Measurements from ENCODE around the gene IFT81. TPM values are rescaled to one million over a fixed set of nuclear protein-coding genes. Genes with fewer than 3 reads are reported as not detected.

Gene IFT81
- polyA plus RNA-seq, 3 donors: 0.39 to 0.97 (median 0.47) TPM

DNA sequence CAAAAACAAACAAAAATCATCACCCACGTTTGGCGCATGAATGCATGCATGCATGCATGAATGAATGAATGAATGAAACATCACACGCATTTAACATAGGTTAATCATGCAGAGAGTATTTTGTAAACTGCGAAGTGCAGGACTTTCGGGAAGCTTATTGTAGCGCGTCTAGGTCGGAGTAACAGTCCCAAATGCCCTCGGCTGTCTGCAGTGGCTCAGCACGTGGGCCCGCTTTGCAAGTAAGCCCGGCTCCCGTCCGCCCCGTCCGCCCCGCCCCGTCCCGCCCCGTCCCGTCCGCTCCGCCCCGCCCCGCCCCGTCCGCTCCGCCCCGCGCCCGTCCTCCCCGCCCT, 263 bp upstream of the IFT81 start:
- peak overlapping the region in 2 of 7 donors; percentile 53 to 90 for H3K27ac Mint-ChIP-seq
- Histone ChIP-seq H3K9ac (ENCODE audit: insufficient read depth, low read length, poor library complexity, severe bottlenecking) (no peak overlapping the region), H2AFZ (ENCODE audit: insufficient read depth, low read depth, low read length, poor library complexity, severe bottlenecking) (no peak overlapping the region), H4K20me1 (ENCODE audit: insufficient read depth, low read length) (no peaks in the 10 kb centered on the region), H3K79me2 (ENCODE audit: insufficient read depth, low read length) (no peaks in the 10 kb centered on the region), H3K9me3 (replicated peaks in 1 of 2; ENCODE audit: control insufficient read depth in 1 of 2, insufficient read depth in 1 of 2, low read length in 2 of 2) (no peaks in the 10 kb centered on the region), H3K4me1 (ENCODE audit: control insufficient read depth in 1 of 2, insufficient read depth in 2 of 2, low read length in 2 of 2) (peaks cover 18 to 33% of the 10 kb centered on the region in 2 donors), H3K27ac (ENCODE audit: low read depth in 1 of 2, low read length in 2 of 2) (no peak overlapping the region), H3K4me3 (replicated peaks in 1 of 3; ENCODE audit: low read depth in 2 of 3, low read length in 3 of 3) (peak overlapping the region in 1 of 3 experiments; percentile 88), H3K4me2 (replicated peaks; ENCODE audit: extremely low read depth, low read length, poor library complexity, severe bottlenecking) (peak overlapping the region; percentile 22), H3K27me3 (ENCODE audit: control insufficient read depth in 2 of 2, insufficient read depth in 2 of 2, low read length in 2 of 2) (no peaks in the 10 kb centered on the region), H3K36me3 (replicated peaks in 1 of 2; ENCODE audit: control insufficient read depth in 1 of 2, insufficient read depth in 2 of 2, low read length in 2 of 2) (no peaks in the 10 kb centered on the region)
- peaks cover 0 to 6% (median 0%) of the 10 kb centered on the region in 7 donors for H3K9me3 Mint-ChIP-seq
- peaks cover 0 to 7% (median 0%) of the 10 kb centered on the region in 3 donors for H3K27me3 Mint-ChIP-seq (ENCODE audit: low read depth in 3 of 3)
- peaks cover 23% of the 10 kb centered on the region for H3K4me1 Mint-ChIP-seq
- no peak for DNase-seq
- intact Hi-C loops (cut with micrococcal nuclease): loop anchor here (10.0 kb wide), 4 partner anchors 69 to 161 kb away; partner anchors contain the start of genes ATP2A2 (in 1 of the 2) and C12orf76 (in 1 of the 2)
- H3K4me3 Mint-ChIP-seq: peak overlapping the region; percentile 46 to 52
- no peaks in the 10 kb centered on the region for H3K36me3 Mint-ChIP-seq
- TF ChIP-seq, protein P1, sequence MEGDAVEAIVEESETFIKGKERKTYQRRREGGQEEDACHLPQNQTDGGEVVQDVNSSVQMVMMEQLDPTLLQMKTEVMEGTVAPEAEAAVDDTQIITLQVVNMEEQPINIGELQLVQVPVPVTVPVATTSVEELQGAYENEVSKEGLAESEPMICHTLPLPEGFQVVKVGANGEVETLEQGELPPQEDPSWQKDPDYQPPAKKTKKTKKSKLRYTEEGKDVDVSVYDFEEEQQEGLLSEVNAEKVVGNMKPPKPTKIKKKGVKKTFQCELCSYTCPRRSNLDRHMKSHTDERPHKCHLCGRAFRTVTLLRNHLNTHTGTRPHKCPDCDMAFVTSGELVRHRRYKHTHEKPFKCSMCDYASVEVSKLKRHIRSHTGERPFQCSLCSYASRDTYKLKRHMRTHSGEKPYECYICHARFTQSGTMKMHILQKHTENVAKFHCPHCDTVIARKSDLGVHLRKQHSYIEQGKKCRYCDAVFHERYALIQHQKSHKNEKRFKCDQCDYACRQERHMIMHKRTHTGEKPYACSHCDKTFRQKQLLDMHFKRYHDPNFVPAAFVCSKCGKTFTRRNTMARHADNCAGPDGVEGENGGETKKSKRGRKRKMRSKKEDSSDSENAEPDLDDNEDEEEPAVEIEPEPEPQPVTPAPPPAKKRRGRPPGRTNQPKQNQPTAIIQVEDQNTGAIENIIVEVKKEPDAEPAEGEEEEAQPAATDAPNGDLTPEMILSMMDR (IDR thresholded peaks at IDR 0.05): no peak
- WGBS (ENCODE audit: insufficient coverage): 2% methylated on average over 27 of the region's 32 CpGs

DNA sequence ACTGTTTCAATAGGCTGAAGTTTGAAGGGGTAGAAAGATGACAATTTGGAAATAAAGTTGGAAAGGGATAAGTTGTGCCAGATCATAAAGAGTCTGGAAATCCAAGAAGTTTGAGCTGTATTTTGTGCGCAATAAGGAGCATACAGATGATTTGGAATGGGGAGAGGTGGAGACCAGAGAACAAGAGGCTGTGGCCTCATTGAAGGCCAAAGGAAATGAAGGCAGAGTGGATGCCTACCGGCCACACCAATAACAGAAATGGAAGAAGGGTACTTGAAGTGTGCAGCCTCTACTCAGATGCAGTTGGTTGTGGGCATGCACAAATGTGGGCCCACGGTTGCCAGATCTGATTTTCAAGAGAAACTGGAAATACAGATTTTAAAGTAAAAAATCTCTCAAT, 2.4 kb downstream of the IFT81 start:
- Histone ChIP-seq H3K4me1 (ENCODE audit: control insufficient read depth in 1 of 2, insufficient read depth in 2 of 2, low read length in 2 of 2) (peaks cover 18 to 25% of the 10 kb centered on the region in 2 donors), H3K9ac (ENCODE audit: insufficient read depth, low read length, poor library complexity, severe bottlenecking) (no peak overlapping the region), H3K9me3 (replicated peaks in 1 of 2; ENCODE audit: control insufficient read depth in 1 of 2, insufficient read depth in 1 of 2, low read length in 2 of 2) (no peaks in the 10 kb centered on the region), H3K36me3 (replicated peaks in 1 of 2; ENCODE audit: control insufficient read depth in 1 of 2, insufficient read depth in 2 of 2, low read length in 2 of 2) (no peaks in the 10 kb centered on the region), H3K79me2 (ENCODE audit: insufficient read depth, low read length) (no peaks in the 10 kb centered on the region), H4K20me1 (ENCODE audit: insufficient read depth, low read length) (no peaks in the 10 kb centered on the region), H2AFZ (ENCODE audit: insufficient read depth, low read depth, low read length, poor library complexity, severe bottlenecking) (no peak overlapping the region), H3K4me2 (replicated peaks; ENCODE audit: extremely low read depth, low read length, poor library complexity, severe bottlenecking) (no peak overlapping the region), H3K27me3 (ENCODE audit: control insufficient read depth in 2 of 2, insufficient read depth in 2 of 2, low read length in 2 of 2) (no peaks in the 10 kb centered on the region), H3K4me3 (replicated peaks in 1 of 3; ENCODE audit: low read depth in 2 of 3, low read length in 3 of 3) (no peak overlapping the region), H3K27ac (ENCODE audit: low read depth in 1 of 2, low read length in 2 of 2) (no peak overlapping the region)
- intact Hi-C loops (cut with micrococcal nuclease): loop anchor here (5.0 to 10.0 kb wide), 6 partner anchors 72 to 649 kb away; partner anchors contain the start of genes ATP2A2 (in 2 of the 2), C12orf76 (in 1 of the 2), KCTD10 (in 1 of the 2) and UBE3B (in 1 of the 2)
- WGBS (ENCODE audit: insufficient coverage): 93% methylated on average over 2 of the region's 3 CpGs
- no peak for DNase-seq
- H3K27ac Mint-ChIP-seq: no peak overlapping the region
- TF ChIP-seq, protein P1 (IDR thresholded peaks at IDR 0.05): no peak
- peaks cover 0 to 7% (median 0%) of the 10 kb centered on the region in 3 donors for H3K27me3 Mint-ChIP-seq (ENCODE audit: low read depth in 3 of 3)
- H3K9me3 Mint-ChIP-seq: peaks cover 0 to 6% (median 0%) of the 10 kb centered on the region in 7 donors
- no peak overlapping the region for H3K4me3 Mint-ChIP-seq
- H3K4me1 Mint-ChIP-seq: peaks cover 18% of the 10 kb centered on the region
- H3K36me3 Mint-ChIP-seq: no peaks in the 10 kb centered on the region

Data from CD14-positive monocyte (primary cell).